ENCODE results near the gene PTCH2. TPM values are rescaled to one million over a fixed set of nuclear protein-coding genes. Genes with fewer than 3 reads are reported as not detected.
"Not testable (repeated sequence)": the region's sequence is repeated elsewhere in the genome, so short reads cannot be mapped to it uniquely, and the experiment has no call there.

PTCH2 gene
- total RNA-seq, 1 donor from 2014 or later, result 0.59 TPM

GRCh38 chr1:44822131-44822701, 20.8 kb downstream of the PTCH2 start:
- H3K9me3 Mint-ChIP-seq, result no peaks in the 10 kb centered on the region
- H3K27ac Mint-ChIP-seq, result no peak overlapping the region
- H3K4me1 Mint-ChIP-seq (ENCODE audit: low read depth), result peaks cover 27% of the 10 kb centered on the region
- no peaks in the 10 kb centered on the region for H3K27me3 Mint-ChIP-seq (ENCODE audit: low read depth)
- no peak for DNase-seq (ENCODE audit: low spot score)
- peaks cover 9% of the 10 kb centered on the region for H3K36me3 Mint-ChIP-seq (ENCODE audit: low read depth)
- no peak overlapping the region for H3K4me3 Mint-ChIP-seq (ENCODE audit: low read depth)
- intact Hi-C loops (cut with micrococcal nuclease), result loop anchor here (5.0 kb wide), 2 partner anchors 35 to 190 kb away; partner anchors contain the start of genes BEST4, HECTD3 and UROD

GRCh38 chr1:44821240-44821715, 21.8 kb downstream of the PTCH2 start:
- Mint-ChIP-seq H3K4me1 (ENCODE audit: low read depth) (peaks cover 28% of the 10 kb centered on the region), H3K4me3 (ENCODE audit: low read depth) (peak overlapping the region; percentile 88), H3K36me3 (ENCODE audit: low read depth) (peaks cover 14% of the 10 kb centered on the region), H3K27ac (peak overlapping the region; percentile 98), H3K27me3 (ENCODE audit: low read depth) (no peaks in the 10 kb centered on the region), H3K9me3 (no peaks in the 10 kb centered on the region)
- DNase-seq (ENCODE audit: low spot score), result no peak
- intact Hi-C loops (cut with micrococcal nuclease), result loop anchor here (5.0 kb wide), 2 partner anchors 34 to 191 kb away; partner anchors contain the start of genes BEST4, HECTD3 and UROD

GRCh38 chr1:44820328-44821239, 22.5 kb downstream of the PTCH2 start:
- H3K27ac Mint-ChIP-seq, result peak overlapping the region; percentile 98
- intact Hi-C loops (cut with micrococcal nuclease), result loop anchor here (1.0 to 5.0 kb wide), 4 partner anchors 13 to 192 kb away; partner anchors contain the start of genes BEST4, DYNLT4, HECTD3 and RNU5D-1
- peak overlapping the region; percentile 88 for H3K4me3 Mint-ChIP-seq (ENCODE audit: low read depth)
- no peak for DNase-seq (ENCODE audit: low spot score)
- peaks cover 18% of the 10 kb centered on the region for H3K36me3 Mint-ChIP-seq (ENCODE audit: low read depth)
- peaks cover 28% of the 10 kb centered on the region for H3K4me1 Mint-ChIP-seq (ENCODE audit: low read depth)
- H3K27me3 Mint-ChIP-seq (ENCODE audit: low read depth), result no peaks in the 10 kb centered on the region
- H3K9me3 Mint-ChIP-seq, result no peaks in the 10 kb centered on the region

GRCh38 chr1:44819608-44820327, 23.3 kb downstream of the PTCH2 start:
- peak overlapping the region; percentile 88 for H3K4me3 Mint-ChIP-seq (ENCODE audit: low read depth)

GRCh38 chr1:44819196-44819607, 23.9 kb downstream of the PTCH2 start:
- no peak for DNase-seq (ENCODE audit: low spot score)
- Mint-ChIP-seq H3K4me1 (ENCODE audit: low read depth) (peaks cover 36% of the 10 kb centered on the region), H3K27ac (peak overlapping the region; percentile 98), H3K27me3 (ENCODE audit: low read depth) (no peaks in the 10 kb centered on the region), H3K4me3 (ENCODE audit: low read depth) (peak overlapping the region; percentile 88), H3K9me3 (no peaks in the 10 kb centered on the region), H3K36me3 (ENCODE audit: low read depth) (peaks cover 31% of the 10 kb centered on the region)
- intact Hi-C loops (cut with micrococcal nuclease), result no loop called here

More at GRCh38 chr1:44819608-44820327, 23.3 kb downstream of the PTCH2 start:
- Mint-ChIP-seq H3K27me3 (ENCODE audit: low read depth) (no peaks in the 10 kb centered on the region), H3K4me1 (ENCODE audit: low read depth) (peaks cover 35% of the 10 kb centered on the region), H3K36me3 (ENCODE audit: low read depth) (peaks cover 26% of the 10 kb centered on the region), H3K9me3 (no peaks in the 10 kb centered on the region), H3K27ac (peak overlapping the region; percentile 98)
- DNase-seq (ENCODE audit: low spot score), result peak; percentile 84
- intact Hi-C loops (cut with micrococcal nuclease), result loop anchor here (1.0 to 5.0 kb wide), 4 partner anchors 12 to 193 kb away; partner anchors contain the start of genes BEST4, DYNLT4, HECTD3 and RNU5D-1

GRCh38 chr1:44817771-44818495, 25.1 kb downstream of the PTCH2 start:
- intact Hi-C loops (cut with micrococcal nuclease), result no loop called here
- no peaks in the 10 kb centered on the region for H3K9me3 Mint-ChIP-seq
- peak overlapping the region; percentile 78 for H3K4me3 Mint-ChIP-seq (ENCODE audit: low read depth)
- H3K27ac Mint-ChIP-seq, result peak overlapping the region; percentile 83
- H3K27me3 Mint-ChIP-seq (ENCODE audit: low read depth), result no peaks in the 10 kb centered on the region
- no peak for DNase-seq (ENCODE audit: low spot score)
- peaks cover 39% of the 10 kb centered on the region for H3K4me1 Mint-ChIP-seq (ENCODE audit: low read depth)
- H3K36me3 Mint-ChIP-seq (ENCODE audit: low read depth), result peaks cover 38% of the 10 kb centered on the region

- Mint-ChIP-seq H3K36me3 (ENCODE audit: low read depth) (peaks cover 41% of the 10 kb centered on the region), H3K9me3 (no peaks in the 10 kb centered on the region), H3K27me3 (ENCODE audit: low read depth) (no peaks in the 10 kb centered on the region), H3K4me1 (ENCODE audit: low read depth) (peaks cover 39% of the 10 kb centered on the region), H3K4me3 (ENCODE audit: low read depth) (peak overlapping the region; percentile 20), H3K27ac (peak overlapping the region; percentile 17)
- DNase-seq (ENCODE audit: low spot score), result no peak
- intact Hi-C loops (cut with micrococcal nuclease), result no loop called here
Measured at GRCh38 chr1:44817307-44817706, 25.7 kb downstream of the PTCH2 start.

- H3K36me3 Mint-ChIP-seq (ENCODE audit: low read depth), result peaks cover 54% of the 10 kb centered on the region
- DNase-seq (ENCODE audit: low spot score); intact Hi-C loops (cut with micrococcal nuclease); H3K27me3 Mint-ChIP-seq (ENCODE audit: low read depth); H3K9me3 Mint-ChIP-seq: not testable (repeated sequence)
- peaks cover 49% of the 10 kb centered on the region for H3K4me1 Mint-ChIP-seq (ENCODE audit: low read depth)
- H3K4me3 Mint-ChIP-seq (ENCODE audit: low read depth), result peak overlapping the region; percentile 90
- peak overlapping the region; percentile 18 for H3K27ac Mint-ChIP-seq
Measured at GRCh38 chr1:44815926-44816325, 27.1 kb downstream of the PTCH2 start.

GRCh38 chr1:44812822-44813543, 30.1 kb downstream of the PTCH2 start:
- Mint-ChIP-seq H3K27ac (peak overlapping the region; percentile 85), H3K9me3 (no peaks in the 10 kb centered on the region), H3K4me1 (ENCODE audit: low read depth) (peaks cover 57% of the 10 kb centered on the region), H3K27me3 (ENCODE audit: low read depth) (no peaks in the 10 kb centered on the region), H3K4me3 (ENCODE audit: low read depth) (no peak overlapping the region), H3K36me3 (ENCODE audit: low read depth) (peaks cover 73% of the 10 kb centered on the region)
- no peak for DNase-seq (ENCODE audit: low spot score)
- intact Hi-C loops (cut with micrococcal nuclease), result no loop called here

- Mint-ChIP-seq H3K9me3 (no peaks in the 10 kb centered on the region), H3K36me3 (ENCODE audit: low read depth) (peaks cover 74% of the 10 kb centered on the region), H3K27me3 (ENCODE audit: low read depth) (no peaks in the 10 kb centered on the region), H3K4me1 (ENCODE audit: low read depth) (peaks cover 64% of the 10 kb centered on the region), H3K27ac (peak overlapping the region; percentile 99), H3K4me3 (ENCODE audit: low read depth) (peak overlapping the region; percentile 1)
- DNase-seq (ENCODE audit: low spot score), result no peak
- intact Hi-C loops (cut with micrococcal nuclease), result no loop called here
Measured at GRCh38 chr1:44811234-44811633, 31.8 kb downstream of the PTCH2 start.

GRCh38 chr1:44810762-44811105, 32.3 kb downstream of the PTCH2 start:
- DNase-seq (ENCODE audit: low spot score); intact Hi-C loops (cut with micrococcal nuclease); H3K4me3 Mint-ChIP-seq (ENCODE audit: low read depth); H3K9me3 Mint-ChIP-seq; H3K27me3 Mint-ChIP-seq (ENCODE audit: low read depth): not testable (repeated sequence)
- peaks cover 74% of the 10 kb centered on the region for H3K36me3 Mint-ChIP-seq (ENCODE audit: low read depth)
- peak overlapping the region; percentile 99 for H3K27ac Mint-ChIP-seq
- peaks cover 64% of the 10 kb centered on the region for H3K4me1 Mint-ChIP-seq (ENCODE audit: low read depth)

Measured in activated T-helper 2 cell treated with anti-CD3 and anti-CD28 coated beads, Interferon-gamma antibody, Interleukin-2, Interleukin-4, amounts not matched to agents 10 μg/mL and 5 μg/mL and 100 μg/mL, durations not matched to agents 14 hours and 24 hours and 36 hours (primary cell).